ENCODE measurements around the gene AQR.
"Not testable (repeated sequence)": the region's sequence is repeated elsewhere in the genome, so short reads cannot be mapped to it uniquely, and the experiment has no call there.

The AQR gene

DNA sequence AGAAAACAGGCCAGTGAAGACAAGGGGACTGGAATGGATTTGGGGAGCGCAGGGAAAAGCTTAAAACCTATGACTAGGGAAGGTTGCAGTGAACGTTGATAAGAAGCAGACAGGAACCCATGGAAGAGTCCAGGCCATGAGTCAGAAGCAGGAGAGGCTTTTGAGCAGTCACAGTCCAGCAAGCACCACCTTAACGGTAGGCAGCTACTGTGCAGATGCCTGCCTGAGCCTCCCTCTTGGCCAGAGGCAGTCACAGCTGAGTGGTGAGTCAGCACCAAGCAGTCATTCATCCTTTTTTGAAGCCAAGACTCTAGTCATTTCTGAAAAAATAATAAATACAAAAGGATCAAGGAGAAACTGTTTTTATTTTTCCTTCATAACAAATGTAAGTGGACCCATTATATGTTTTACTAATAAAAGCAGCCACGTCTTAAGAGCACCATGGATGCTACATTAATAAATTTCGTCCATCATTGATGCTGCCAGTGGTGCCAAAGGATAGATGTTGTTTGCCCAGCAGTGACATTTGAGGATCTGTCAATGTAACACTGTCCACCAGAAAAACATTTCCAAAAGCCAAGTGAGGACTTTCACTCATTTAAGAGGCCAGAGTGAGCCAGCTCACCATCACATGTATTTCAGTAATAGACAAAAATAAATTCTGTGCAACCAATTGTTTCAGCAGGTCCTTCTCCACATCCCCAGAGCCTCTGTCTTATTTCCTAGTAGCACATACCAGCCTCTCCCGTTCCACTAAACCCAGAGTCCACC lies 132.1 kb downstream of the AQR start:
- no peaks in the 10 kb centered on the region for H3K4me1 ChIP-seq (ENCODE audit: control insufficient read depth in 1 of 2, insufficient read depth in 2 of 2, low read length in 2 of 2)
- H3K4me3 ChIP-seq (ENCODE audit: low read depth in 1 of 2, low read length in 2 of 2), result no peak overlapping the region
- no peak overlapping the region for H3K27ac ChIP-seq (ENCODE audit: low read depth, low read length)
- H3K36me3 ChIP-seq (ENCODE audit: control insufficient read depth in 1 of 2, insufficient read depth in 2 of 2, low read length in 2 of 2), result no peaks in the 10 kb centered on the region
- H3K9ac ChIP-seq (ENCODE audit: low read depth in 1 of 2, low read length in 2 of 2), result no peak overlapping the region
- H3K9me3 ChIP-seq (ENCODE audit: control insufficient read depth in 1 of 2, low read length in 2 of 2), result no peaks in the 10 kb centered on the region
- no peaks in the 10 kb centered on the region for H3K27me3 ChIP-seq (ENCODE audit: control insufficient read depth in 1 of 2, insufficient read depth in 2 of 2, low read length in 2 of 2)

- no peak overlapping the region for H3K9ac ChIP-seq (ENCODE audit: low read depth in 1 of 2, low read length in 2 of 2)
- peaks cover 0 to 2% of the 10 kb centered on the region in 2 donors for H3K27me3 ChIP-seq (ENCODE audit: control insufficient read depth in 1 of 2, insufficient read depth in 2 of 2, low read length in 2 of 2)
- H3K4me3 ChIP-seq (ENCODE audit: low read depth in 1 of 2, low read length in 2 of 2), result no peak overlapping the region
- H3K36me3 ChIP-seq (ENCODE audit: control insufficient read depth in 1 of 2, insufficient read depth in 2 of 2, low read length in 2 of 2), result no peaks in the 10 kb centered on the region
- no peaks in the 10 kb centered on the region for H3K4me1 ChIP-seq (ENCODE audit: control insufficient read depth in 1 of 2, insufficient read depth in 2 of 2, low read length in 2 of 2)
- no peaks in the 10 kb centered on the region for H3K9me3 ChIP-seq (ENCODE audit: control insufficient read depth in 1 of 2, low read length in 2 of 2)
- no peak overlapping the region for H3K27ac ChIP-seq (ENCODE audit: low read depth, low read length)
Observed at GRCh38 chr15:34828145-34828911, 141.2 kb downstream of the AQR start.

DNA sequence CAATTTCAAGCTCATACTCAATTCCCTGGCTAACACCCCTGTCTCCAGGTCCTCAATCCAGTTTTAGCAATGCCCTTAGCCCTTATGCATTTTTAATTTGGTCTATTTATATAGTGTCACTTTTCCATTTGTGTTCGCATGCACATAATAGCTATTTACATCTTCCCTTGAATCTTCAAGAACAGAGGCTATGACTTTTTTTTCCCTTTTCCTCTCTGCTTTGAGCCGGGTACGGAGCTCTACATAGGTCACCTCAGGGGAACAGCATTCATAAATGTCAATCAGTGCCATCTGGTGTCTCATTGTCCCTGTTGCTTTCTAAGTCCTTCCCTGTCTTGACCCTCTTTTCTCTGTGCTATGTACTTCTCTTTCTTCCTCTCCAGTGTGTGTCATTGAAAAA lies 147.7 kb downstream of the AQR start:
- no peaks in the 10 kb centered on the region for H3K36me3 ChIP-seq (ENCODE audit: control insufficient read depth in 1 of 2, insufficient read depth in 2 of 2, low read length in 2 of 2)
- no peak overlapping the region for H3K9ac ChIP-seq (ENCODE audit: low read depth in 1 of 2, low read length in 2 of 2)
- no peaks in the 10 kb centered on the region for H3K4me1 ChIP-seq (ENCODE audit: control insufficient read depth in 1 of 2, insufficient read depth in 2 of 2, low read length in 2 of 2)
- H3K9me3 ChIP-seq (ENCODE audit: control insufficient read depth in 1 of 2, low read length in 2 of 2), result no peaks in the 10 kb centered on the region
- no peaks in the 10 kb centered on the region for H3K27me3 ChIP-seq (ENCODE audit: control insufficient read depth in 1 of 2, insufficient read depth in 2 of 2, low read length in 2 of 2)
- no peak overlapping the region for H3K27ac ChIP-seq (ENCODE audit: low read depth, low read length)
- no peak overlapping the region for H3K4me3 ChIP-seq (ENCODE audit: low read depth in 1 of 2, low read length in 2 of 2)

DNA sequence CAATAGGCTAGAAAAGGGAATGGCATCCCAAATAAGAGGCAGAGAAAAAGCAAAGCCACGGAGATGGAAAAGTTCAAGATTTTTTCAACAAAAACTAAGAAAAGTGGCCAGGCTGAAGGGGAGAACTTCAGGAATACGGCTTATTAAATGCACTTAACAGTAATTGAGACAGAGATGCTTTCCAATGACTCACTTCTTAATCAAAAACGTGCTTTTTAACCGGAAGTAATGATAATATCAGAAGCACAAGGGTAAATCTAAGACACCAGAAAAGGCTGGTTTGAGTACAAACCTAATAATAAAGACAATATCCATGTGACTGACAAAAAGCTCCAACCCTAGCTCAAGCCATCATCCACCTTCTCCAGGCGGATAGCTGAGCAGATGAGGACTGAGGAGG lies 149.4 kb downstream of the AQR start:
- no peaks in the 10 kb centered on the region for H3K9me3 ChIP-seq (ENCODE audit: control insufficient read depth in 1 of 2, low read length in 2 of 2)
- H3K36me3 ChIP-seq (ENCODE audit: control insufficient read depth in 1 of 2, insufficient read depth in 2 of 2, low read length in 2 of 2), result no peaks in the 10 kb centered on the region
- H3K4me1 ChIP-seq (ENCODE audit: control insufficient read depth in 1 of 2, insufficient read depth in 2 of 2, low read length in 2 of 2), result no peaks in the 10 kb centered on the region
- H3K4me3 ChIP-seq (ENCODE audit: low read depth in 1 of 2, low read length in 2 of 2), result no peak overlapping the region
- peaks cover 0 to 1% of the 10 kb centered on the region in 2 donors for H3K27me3 ChIP-seq (ENCODE audit: control insufficient read depth in 1 of 2, insufficient read depth in 2 of 2, low read length in 2 of 2)
- H3K27ac ChIP-seq (ENCODE audit: low read depth, low read length), result no peak overlapping the region
- no peak overlapping the region for H3K9ac ChIP-seq (ENCODE audit: low read depth in 1 of 2, low read length in 2 of 2)

- Histone ChIP-seq H3K36me3 (ENCODE audit: control insufficient read depth in 1 of 2, insufficient read depth in 2 of 2, low read length in 2 of 2) (no peaks in the 10 kb centered on the region), H3K9me3 (ENCODE audit: control insufficient read depth in 1 of 2, low read length in 2 of 2) (no peaks in the 10 kb centered on the region), H3K4me3 (ENCODE audit: low read depth in 1 of 2, low read length in 2 of 2) (no peak overlapping the region), H3K27ac (ENCODE audit: low read depth, low read length) (no peak overlapping the region), H3K27me3 (ENCODE audit: control insufficient read depth in 1 of 2, insufficient read depth in 2 of 2, low read length in 2 of 2) (peaks cover 0 to 2% of the 10 kb centered on the region in 2 donors), H3K4me1 (ENCODE audit: control insufficient read depth in 1 of 2, insufficient read depth in 2 of 2, low read length in 2 of 2) (no peaks in the 10 kb centered on the region), H3K9ac (ENCODE audit: low read depth in 1 of 2, low read length in 2 of 2) (no peak overlapping the region)
Observed at GRCh38 chr15:34818526-34818925, 151.0 kb downstream of the AQR start.

GRCh38 chr15:34815836-34816235 lies 153.7 kb downstream of the AQR start:
- H3K9me3 ChIP-seq (ENCODE audit: control insufficient read depth in 1 of 2, low read length in 2 of 2), result no peaks in the 10 kb centered on the region
- H3K27ac ChIP-seq (ENCODE audit: low read depth, low read length), result no peak overlapping the region
- no peaks in the 10 kb centered on the region for H3K36me3 ChIP-seq (ENCODE audit: control insufficient read depth in 1 of 2, insufficient read depth in 2 of 2, low read length in 2 of 2)
- H3K9ac ChIP-seq (ENCODE audit: low read depth in 1 of 2, low read length in 2 of 2), result no peak overlapping the region
- H3K4me3 ChIP-seq (ENCODE audit: low read depth in 1 of 2, low read length in 2 of 2), result no peak overlapping the region
- H3K4me1 ChIP-seq (ENCODE audit: control insufficient read depth in 1 of 2, insufficient read depth in 2 of 2, low read length in 2 of 2), result no peaks in the 10 kb centered on the region
- H3K27me3 ChIP-seq (ENCODE audit: control insufficient read depth in 1 of 2, insufficient read depth in 2 of 2, low read length in 2 of 2), result peaks cover 0 to 2% of the 10 kb centered on the region in 2 donors

- peak overlapping the region; percentile 10 for H3K27ac ChIP-seq (ENCODE audit: low read depth, low read length)
- no peaks in the 10 kb centered on the region for H3K36me3 ChIP-seq (ENCODE audit: control insufficient read depth in 1 of 2, insufficient read depth in 2 of 2, low read length in 2 of 2)
- no peaks in the 10 kb centered on the region for H3K4me1 ChIP-seq (ENCODE audit: control insufficient read depth in 1 of 2, insufficient read depth in 2 of 2, low read length in 2 of 2)
Observed at GRCh38 chr15:34813446-34814190, 155.9 kb downstream of the AQR start.

GRCh38 chr15:34812868-34813365 lies 156.6 kb downstream of the AQR start:
- not testable (repeated sequence) for H3K9ac ChIP-seq (ENCODE audit: low read depth in 1 of 2, low read length in 2 of 2); H3K27me3 ChIP-seq (ENCODE audit: control insufficient read depth in 1 of 2, insufficient read depth in 2 of 2, low read length in 2 of 2); H3K4me3 ChIP-seq (ENCODE audit: low read depth in 1 of 2, low read length in 2 of 2); H3K27ac ChIP-seq (ENCODE audit: low read depth, low read length); H3K36me3 ChIP-seq (ENCODE audit: control insufficient read depth in 1 of 2, insufficient read depth in 2 of 2, low read length in 2 of 2); H3K9me3 ChIP-seq (ENCODE audit: control insufficient read depth in 1 of 2, low read length in 2 of 2); H3K4me1 ChIP-seq (ENCODE audit: control insufficient read depth in 1 of 2, insufficient read depth in 2 of 2, low read length in 2 of 2)

More at GRCh38 chr15:34813446-34814190, 155.9 kb downstream of the AQR start:
- peaks cover 0 to 2% of the 10 kb centered on the region in 2 donors for H3K27me3 ChIP-seq (ENCODE audit: control insufficient read depth in 1 of 2, insufficient read depth in 2 of 2, low read length in 2 of 2)
- H3K9me3 ChIP-seq (ENCODE audit: control insufficient read depth in 1 of 2, low read length in 2 of 2), result no peaks in the 10 kb centered on the region
- H3K9ac ChIP-seq (ENCODE audit: low read depth in 1 of 2, low read length in 2 of 2), result no peak overlapping the region
- no peak overlapping the region for H3K4me3 ChIP-seq (ENCODE audit: low read depth in 1 of 2, low read length in 2 of 2)

GRCh38 chr15:34812369-34812768 lies 157.2 kb downstream of the AQR start:
- Histone ChIP-seq H3K27me3 (ENCODE audit: control insufficient read depth in 1 of 2, insufficient read depth in 2 of 2, low read length in 2 of 2) (peaks cover 0 to 2% of the 10 kb centered on the region in 2 donors), H3K36me3 (ENCODE audit: control insufficient read depth in 1 of 2, insufficient read depth in 2 of 2, low read length in 2 of 2) (no peaks in the 10 kb centered on the region), H3K4me1 (ENCODE audit: control insufficient read depth in 1 of 2, insufficient read depth in 2 of 2, low read length in 2 of 2) (no peaks in the 10 kb centered on the region), H3K9ac (ENCODE audit: low read depth in 1 of 2, low read length in 2 of 2) (no peak overlapping the region), H3K27ac (ENCODE audit: low read depth, low read length) (no peak overlapping the region), H3K4me3 (ENCODE audit: low read depth in 1 of 2, low read length in 2 of 2) (no peak overlapping the region), H3K9me3 (ENCODE audit: control insufficient read depth in 1 of 2, low read length in 2 of 2) (no peaks in the 10 kb centered on the region)

Data from duodenal mucosa (tissue), 2 donors.